ENCODE results near the gene C4orf50. TPM values are rescaled to one million over a fixed set of nuclear protein-coding genes. Genes with fewer than 3 reads are reported as not detected.

Gene C4orf50
- total and polyA plus RNA-seq, 2 of the 8 experiments (the other 6 are each of a cell fraction or from before 2014, with no cell fraction given): 0.08 to 0.22 TPM

GRCh38 chr4:5989236-5990225, 28.7 kb downstream of the C4orf50 start (continued):
- TF ChIP-seq CHD7 (IDR thresholded peaks at IDR 0.05; ENCODE audit: insufficient replicate concordance, low read length) (no peak), TAF1 (IDR thresholded peaks at IDR 0.05; ENCODE audit: low read depth, low read length) (no peak), CTCF (IDR thresholded peaks at IDR 0.05; ENCODE audit: control extremely low read depth in 1 of 3, insufficient read depth in 1 of 3, low read depth in 1 of 3, low read length in 3 of 3) (no peak), E2F6 (IDR thresholded peaks at IDR 0.05) (no peak), RXRA (IDR thresholded peaks at IDR 0.05; ENCODE audit: insufficient read depth, low read depth, low read length) (no peak)

Data from H1 (cell line).